ENCODE data around the gene SEMA5A. TPM values are rescaled to one million over a fixed set of nuclear protein-coding genes. Genes with fewer than 3 reads are reported as not detected.

The SEMA5A gene
- total and polyA plus RNA-seq, 2 of the 8 experiments (the other 6 are each of a cell fraction or from before 2014, with no cell fraction given) = 5.3 to 8.9 TPM

- Histone ChIP-seq H4K5ac (ENCODE audit: insufficient read length, low read depth, low read length) (no peak overlapping the region), H2AK5ac (ENCODE audit: low read depth, low read length) (no peak overlapping the region), H2BK15ac (ENCODE audit: low read length) (no peak overlapping the region), H3K23ac (ENCODE audit: insufficient read length) (no peak overlapping the region), H3K56ac (replicated peaks; ENCODE audit: insufficient read length, low read depth, low read length) (no peak overlapping the region), H2BK20ac (ENCODE audit: low read length) (no peak overlapping the region), H3K27ac (ENCODE audit: low read depth, low read length) (no peak overlapping the region), H3K4me2 (ENCODE audit: insufficient read depth in 1 of 2, low read depth in 2 of 2, low read length in 2 of 2) (no peak overlapping the region), H3K9me3 (ENCODE audit: insufficient read depth in 2 of 2, low read depth in 1 of 2, low read length in 1 of 2) (no peaks in the 10 kb centered on the region), H4K20me1 (replicated peaks in 1 of 2; ENCODE audit: control insufficient read depth in 1 of 2, insufficient read depth in 2 of 2, low read length in 2 of 2) (no peaks in the 10 kb centered on the region), H3K79me1 (ENCODE audit: low read depth, low read length) (no peaks in the 10 kb centered on the region), H3K9ac (replicated peaks in 1 of 4; ENCODE audit: extremely low read depth in 1 of 4, low read depth in 3 of 4, low read length in 3 of 4) (no peak overlapping the region), H3K23me2 (ENCODE audit: low read depth, low read length) (no peaks in the 10 kb centered on the region), H3K36me3 (ENCODE audit: control insufficient read depth in 2 of 4, insufficient read depth in 4 of 4, low read length in 3 of 4) (no peaks in the 10 kb centered on the region), H4K91ac (replicated peaks; ENCODE audit: insufficient read length, low read length) (no peak overlapping the region), H3K27me3 (replicated peaks in 1 of 4; ENCODE audit: control insufficient read depth in 3 of 4, extremely low read depth in 1 of 4, insufficient read depth in 3 of 4, low read length in 3 of 4) (no peaks in the 10 kb centered on the region), H2BK12ac (ENCODE audit: low read depth, low read length) (no peak overlapping the region), H3K4me3 (ENCODE audit: extremely low read depth in 1 of 4, insufficient read depth in 2 of 4, low read depth in 3 of 4, low read length in 4 of 4) (no peak overlapping the region), H2BK120ac (replicated peaks; ENCODE audit: low read depth, low read length) (no peak overlapping the region), H3K4ac (replicated peaks; ENCODE audit: insufficient read length, low read depth, low read length) (no peak overlapping the region), H3K18ac (ENCODE audit: extremely low read depth, low read length) (no peak overlapping the region), H3K4me1 (replicated peaks in 1 of 4; ENCODE audit: control insufficient read depth in 3 of 4, insufficient read depth in 4 of 4, low read length in 3 of 4) (peaks cover 1 to 7% (median 3%) of the 10 kb centered on the region in 4 experiments; a peak in 3 of 7 replicates), H3K14ac (ENCODE audit: insufficient read length) (no peak overlapping the region), H2BK5ac (ENCODE audit: low read depth, low read length) (no peak overlapping the region), H2AFZ (ENCODE audit: low read length) (no peak overlapping the region), H4K8ac (ENCODE audit: extremely low read depth, insufficient read depth, low read length) (no peak overlapping the region), H3K79me2 (ENCODE audit: control insufficient read depth in 1 of 2, insufficient read depth in 2 of 2, low read length in 2 of 2) (no peaks in the 10 kb centered on the region)
- CTCF ChIA-PET (ENCODE audit: partially characterized antibody) = interaction anchor here (0.8 kb wide), 1 partner anchor 8 kb away, joined by 3 read pairs; no protein-coding TSS in a partner anchor
- no peak for FAIRE-seq
- TF ChIP-seq RXRA (IDR thresholded peaks at IDR 0.05; ENCODE audit: insufficient read depth, low read depth, low read length) (no peak), MAFK (IDR thresholded peaks at IDR 0.05; ENCODE audit: low read depth, low read length) (peak; percentile 61)
- no peak for DNase-seq (ENCODE audit: low read depth in 1 of 2, low spot score in 2 of 2)
- POLR2A ChIA-PET (ENCODE audit: partially characterized antibody) = no interaction called here
Observed at GRCh38 chr5:9594913-9595312, 49.0 kb upstream of the SEMA5A start.

All from H1 (cell line).